ENCODE results near the gene TMEM132D. TPM values are rescaled to one million over a fixed set of nuclear protein-coding genes. Genes with fewer than 3 reads are reported as not detected.

The TMEM132D gene
- total and polyA plus RNA-seq, 4 experiments from 2014 or later, result not detected

- H3K27ac Mint-ChIP-seq, result no peak overlapping the region
- ChIA-PET POLR2A (ENCODE audit: partially characterized antibody) (no interaction called here), CTCF (ENCODE audit: partially characterized antibody) (no interaction called here)
- no peak overlapping the region for H3K4me3 ChIP-seq (ENCODE audit: low read length in 2 of 2)
- no peaks in the 10 kb centered on the region for H3K36me3 ChIP-seq (ENCODE audit: insufficient read depth, low read length)
- no peaks in the 10 kb centered on the region for H3K27me3 ChIP-seq (ENCODE audit: insufficient read depth, low read length)
- no peak overlapping the region for H3K27ac ChIP-seq (ENCODE audit: low read depth, low read length)
- intact Hi-C loops (cut with micrococcal nuclease), result no loop called here
- H3K4me3 Mint-ChIP-seq, result no peak overlapping the region
- no peaks in the 10 kb centered on the region for H3K36me3 Mint-ChIP-seq
- DNase-seq, result no peak
- H3K9me3 ChIP-seq (ENCODE audit: control insufficient read depth in 1 of 2, low read length in 2 of 2), result no peaks in the 10 kb centered on the region
- H3K4me1 ChIP-seq (ENCODE audit: insufficient read depth, low read length), result no peaks in the 10 kb centered on the region
- peaks cover 0 to 3% (median 0%) of the 10 kb centered on the region in 8 donors for H3K9me3 Mint-ChIP-seq
- no peaks in the 10 kb centered on the region for H3K27me3 Mint-ChIP-seq
- H3K4me1 Mint-ChIP-seq, result no peaks in the 10 kb centered on the region
These were observed 823.0 kb downstream of the TMEM132D start for GRCh38 chr12:129080821-129081220.

GRCh38 chr12:129080391-129080790 is 823.4 kb downstream of the TMEM132D start:
- Mint-ChIP-seq H3K4me3 (no peak overlapping the region), H3K27ac (no peak overlapping the region), H3K27me3 (no peaks in the 10 kb centered on the region), H3K36me3 (no peaks in the 10 kb centered on the region), H3K9me3 (peaks cover 0 to 3% (median 0%) of the 10 kb centered on the region in 8 donors), H3K4me1 (no peaks in the 10 kb centered on the region)
- no peaks in the 10 kb centered on the region for H3K9me3 ChIP-seq (ENCODE audit: control insufficient read depth in 1 of 2, low read length in 2 of 2)
- ChIA-PET CTCF (ENCODE audit: partially characterized antibody) (no interaction called here), POLR2A (ENCODE audit: partially characterized antibody) (no interaction called here)
- intact Hi-C loops (cut with micrococcal nuclease), result no loop called here
- H3K27ac ChIP-seq (ENCODE audit: low read depth, low read length), result no peak overlapping the region
- no peaks in the 10 kb centered on the region for H3K36me3 ChIP-seq (ENCODE audit: insufficient read depth, low read length)
- H3K4me3 ChIP-seq (ENCODE audit: low read length in 2 of 2), result no peak overlapping the region
- H3K4me1 ChIP-seq (ENCODE audit: insufficient read depth, low read length), result no peaks in the 10 kb centered on the region
- no peaks in the 10 kb centered on the region for H3K27me3 ChIP-seq (ENCODE audit: insufficient read depth, low read length)
- no peak for DNase-seq

GRCh38 chr12:129079719-129080118 is 824.1 kb downstream of the TMEM132D start:
- CTCF ChIA-PET (ENCODE audit: partially characterized antibody), result no interaction called here
- Histone ChIP-seq H3K27me3 (ENCODE audit: insufficient read depth, low read length) (no peaks in the 10 kb centered on the region), H3K36me3 (ENCODE audit: insufficient read depth, low read length) (no peaks in the 10 kb centered on the region), H3K27ac (ENCODE audit: low read depth, low read length) (no peak overlapping the region), H3K4me1 (ENCODE audit: insufficient read depth, low read length) (no peaks in the 10 kb centered on the region), H3K4me3 (ENCODE audit: low read length in 2 of 2) (no peak overlapping the region), H3K9me3 (ENCODE audit: control insufficient read depth in 1 of 2, low read length in 2 of 2) (no peaks in the 10 kb centered on the region)
- Mint-ChIP-seq H3K4me3 (no peak overlapping the region), H3K9me3 (peaks cover 0 to 3% (median 0%) of the 10 kb centered on the region in 8 donors), H3K4me1 (no peaks in the 10 kb centered on the region), H3K27me3 (no peaks in the 10 kb centered on the region), H3K27ac (no peak overlapping the region), H3K36me3 (no peaks in the 10 kb centered on the region)
- intact Hi-C loops (cut with micrococcal nuclease), result no loop called here
- POLR2A ChIA-PET (ENCODE audit: partially characterized antibody), result no interaction called here
- DNase-seq, result no peak

GRCh38 chr12:129076441-129077320 is 827.1 kb downstream of the TMEM132D start:
- H3K4me1 ChIP-seq (ENCODE audit: insufficient read depth, low read length), result no peaks in the 10 kb centered on the region
- Mint-ChIP-seq H3K36me3 (no peaks in the 10 kb centered on the region), H3K9me3 (peaks cover 0 to 4% (median 3%) of the 10 kb centered on the region in 8 donors), H3K27ac (no peak overlapping the region), H3K4me3 (no peak overlapping the region), H3K4me1 (no peaks in the 10 kb centered on the region), H3K27me3 (no peaks in the 10 kb centered on the region)
- no peaks in the 10 kb centered on the region for H3K36me3 ChIP-seq (ENCODE audit: insufficient read depth, low read length)
- POLR2A ChIA-PET (ENCODE audit: partially characterized antibody), result no interaction called here
- CTCF ChIA-PET (ENCODE audit: partially characterized antibody), result no interaction called here
- H3K9me3 ChIP-seq (ENCODE audit: control insufficient read depth in 1 of 2, low read length in 2 of 2), result no peaks in the 10 kb centered on the region
- H3K27me3 ChIP-seq (ENCODE audit: insufficient read depth, low read length), result no peaks in the 10 kb centered on the region
- intact Hi-C loops (cut with micrococcal nuclease), result no loop called here
- DNase-seq, result no peak
- H3K4me3 ChIP-seq (ENCODE audit: low read length in 2 of 2), result no peak overlapping the region
- H3K27ac ChIP-seq (ENCODE audit: low read depth, low read length), result no peak overlapping the region

GRCh38 chr12:129075460-129076208 is 828.2 kb downstream of the TMEM132D start:
- Histone ChIP-seq H3K9me3 (ENCODE audit: control insufficient read depth in 1 of 2, low read length in 2 of 2) (no peaks in the 10 kb centered on the region), H3K27ac (ENCODE audit: low read depth, low read length) (no peak overlapping the region), H3K4me1 (ENCODE audit: insufficient read depth, low read length) (no peaks in the 10 kb centered on the region), H3K36me3 (ENCODE audit: insufficient read depth, low read length) (no peaks in the 10 kb centered on the region), H3K4me3 (ENCODE audit: low read length in 2 of 2) (no peak overlapping the region), H3K27me3 (ENCODE audit: insufficient read depth, low read length) (no peaks in the 10 kb centered on the region)
- Mint-ChIP-seq H3K4me1 (no peaks in the 10 kb centered on the region), H3K27ac (no peak overlapping the region), H3K9me3 (peaks cover 0 to 7% (median 2%) of the 10 kb centered on the region in 8 donors), H3K36me3 (no peaks in the 10 kb centered on the region), H3K4me3 (no peak overlapping the region), H3K27me3 (no peaks in the 10 kb centered on the region)
- no peak for DNase-seq
- ChIA-PET POLR2A (ENCODE audit: partially characterized antibody) (no interaction called here), CTCF (ENCODE audit: partially characterized antibody) (no interaction called here)
- intact Hi-C loops (cut with micrococcal nuclease), result no loop called here

GRCh38 chr12:129074379-129074778 is 829.4 kb downstream of the TMEM132D start:
- H3K4me3 ChIP-seq (ENCODE audit: low read length in 2 of 2), result no peak overlapping the region
- no peaks in the 10 kb centered on the region for H3K27me3 ChIP-seq (ENCODE audit: insufficient read depth, low read length)
- H3K9me3 ChIP-seq (ENCODE audit: control insufficient read depth in 1 of 2, low read length in 2 of 2), result no peaks in the 10 kb centered on the region
- CTCF ChIA-PET (ENCODE audit: partially characterized antibody), result no interaction called here
- no peaks in the 10 kb centered on the region for H3K4me1 ChIP-seq (ENCODE audit: insufficient read depth, low read length)
- H3K27ac ChIP-seq (ENCODE audit: low read depth, low read length), result no peak overlapping the region
- intact Hi-C loops (cut with micrococcal nuclease), result no loop called here
- Mint-ChIP-seq H3K4me3 (no peak overlapping the region), H3K27me3 (no peaks in the 10 kb centered on the region), H3K27ac (no peak overlapping the region), H3K36me3 (no peaks in the 10 kb centered on the region), H3K9me3 (peaks cover 0 to 7% (median 1%) of the 10 kb centered on the region in 8 donors), H3K4me1 (no peaks in the 10 kb centered on the region)
- no peaks in the 10 kb centered on the region for H3K36me3 ChIP-seq (ENCODE audit: insufficient read depth, low read length)
- POLR2A ChIA-PET (ENCODE audit: partially characterized antibody), result no interaction called here
- no peak for DNase-seq

- Mint-ChIP-seq H3K27me3 (no peaks in the 10 kb centered on the region), H3K4me1 (no peaks in the 10 kb centered on the region), H3K9me3 (peaks cover 0 to 7% (median 1%) of the 10 kb centered on the region in 8 donors), H3K27ac (no peak overlapping the region), H3K36me3 (no peaks in the 10 kb centered on the region), H3K4me3 (peak overlapping the region in 1 of 8 donors; percentile 34)
- Histone ChIP-seq H3K4me1 (ENCODE audit: insufficient read depth, low read length) (no peaks in the 10 kb centered on the region), H3K36me3 (ENCODE audit: insufficient read depth, low read length) (no peaks in the 10 kb centered on the region), H3K27ac (ENCODE audit: low read depth, low read length) (no peak overlapping the region), H3K9me3 (ENCODE audit: control insufficient read depth in 1 of 2, low read length in 2 of 2) (no peaks in the 10 kb centered on the region), H3K27me3 (ENCODE audit: insufficient read depth, low read length) (no peaks in the 10 kb centered on the region), H3K4me3 (ENCODE audit: low read length in 2 of 2) (no peak overlapping the region)
- ChIA-PET POLR2A (ENCODE audit: partially characterized antibody) (no interaction called here), CTCF (ENCODE audit: partially characterized antibody) (no interaction called here)
- no peak for DNase-seq
- intact Hi-C loops (cut with micrococcal nuclease), result no loop called here
These were observed 830.5 kb downstream of the TMEM132D start for GRCh38 chr12:129073157-129073915.

Measured in CD4-positive, alpha-beta memory T cell (primary cell).